HepG2 (cell line): ENCODE results near the gene TNFSF12. TPM values are rescaled to one million over a fixed set of nuclear protein-coding genes. Genes with fewer than 3 reads are reported as not detected.

ENCODE experiments used
- DNMT3B ChIP-seq: conservative IDR thresholded peaks from 2 replicates; pipeline ENCODE4 v1.6.1; 2016; ENCODE audit warnings: missing biosample characterization, control low read depth
- GTF3A ChIP-seq: sonication (generic); formaldehyde crosslinking; conservative IDR thresholded peaks from 2 replicates; pipeline ENCODE4 v1.4.0; 2020; ENCODE audit warnings: mild to moderate bottlenecking, missing genetic modification reagents
- KLF16 ChIP-seq, 2 experiments: sonication (generic) in 1 of 2; formaldehyde crosslinking in 1 of 2; IDR thresholded peaks; 2 replicates each; pipeline versions ENCODE4 v1.6.1 to v1.8.0; 2016 to 2023; ENCODE audit warnings: missing genetic modification reagents in 2 of 2, missing compliant biosample characterization in 1 of 2
- SNRNP70 ChIP-seq: fragments of 200-400 bp; formaldehyde crosslinking; IDR thresholded peaks from 2 replicates; pipeline ENCODE4 v1.6.1; 2017; ENCODE audit warnings: mild to moderate bottlenecking, low read depth, low read length, moderate library complexity
- SP1 ChIP-seq, 2 experiments: fragments of 450-650 bp in 1 of 2; sonication (generic) in 1 of 2; formaldehyde crosslinking in 1 of 2; IDR thresholded peaks; 2 replicates each; pipeline versions ENCODE4 v1.4.0 to v1.6.1; 2016 to 2020; ENCODE audit warnings: missing genetic modification reagents in 1 of 2
- TBX2 ChIP-seq: sonication (generic); formaldehyde crosslinking; IDR thresholded peaks from 2 replicates; pipeline ENCODE4 v1.5.0; 2020; ENCODE audit warnings: missing genetic modification reagents, mild to moderate bottlenecking, borderline replicate concordance
- ZBTB42 ChIP-seq: sonication (generic); formaldehyde crosslinking; IDR thresholded peaks from 2 replicates; pipeline ENCODE4 v1.5.0; 2020; ENCODE audit warnings: mild to moderate bottlenecking, missing genetic modification reagents
- ZFP1 ChIP-seq: IDR thresholded peaks from 2 replicates; pipeline ENCODE4 v1.6.1; 2016
- ZKSCAN8 ChIP-seq: IDR thresholded peaks from 2 replicates; pipeline ENCODE4 v1.6.1; 2016; ENCODE audit warnings: borderline replicate concordance, missing genetic modification reagents, missing compliant biosample characterization
- ZNF260 ChIP-seq: sonication (generic); formaldehyde crosslinking; IDR thresholded peaks from 2 replicates; pipeline ENCODE4 v1.4.0; 2020; ENCODE audit warnings: missing genetic modification reagents, low read depth, mild to moderate bottlenecking, borderline replicate concordance
- ZNF572 ChIP-seq: sonication (generic); formaldehyde crosslinking; IDR thresholded peaks from 2 replicates; pipeline ENCODE4 v1.5.1; 2020; ENCODE audit warnings: mild to moderate bottlenecking, missing genetic modification reagents
- polyA plus RNA-seq, 8 experiments: library from polyadenylated mRNA; depleted of rRNA in 3 of 8; stranded (reverse) in 7 of 8; unstranded in 1 of 8; fragments of >200 nt; fragmentation: Illumina TruSeq in 4 of 8; extraction: Trizol in 4 of 8; gene quantifications; 2 replicates each; pipeline versions ENCODE4 v1.2.1 to v1.2.3, GENCODE V29; 2011 to 2016; ENCODE audit warnings: low read depth in 4 of 8, missing spikeins in 1 of 8, mixed read lengths in 1 of 8; ENCODE audit not compliant: insufficient read depth in 1 of 8
- total RNA-seq, 5 experiments: library from RNA; depleted of rRNA; stranded (reverse); fragments of >200 nt; fragmentation: Illumina TruSeq; extraction: Trizol; gene quantifications; 2 replicates each; pipeline ENCODE4 v1.2.3, GENCODE V29; 2016; ENCODE audit warnings: low read depth in 1 of 5
- TF ChIP-seq, protein P1 (sequence below): sonication (generic); formaldehyde crosslinking; IDR thresholded peaks from 2 replicates; pipeline ENCODE4 v1.4.0; 2020; ENCODE audit warnings: missing genetic modification reagents, borderline replicate concordance
- TF ChIP-seq, protein P2 (sequence below): sonication (generic); formaldehyde crosslinking; IDR thresholded peaks from 2 replicates; pipeline ENCODE4 v1.5.0; 2020; ENCODE audit warnings: mild to moderate bottlenecking, missing genetic modification reagents
- TF ChIP-seq, protein P3 (sequence below): sonication (generic); formaldehyde crosslinking; IDR thresholded peaks from 2 replicates; pipeline ENCODE4 v1.9.0; 2021; ENCODE audit warnings: mild to moderate bottlenecking, missing genetic modification reagents

The TNFSF12 gene
- total and polyA plus RNA-seq, 2 of the 13 experiments (the other 11 are each of a cell fraction or from before 2014, with no cell fraction given), result 0.93 to 7.2 TPM

DNA sequence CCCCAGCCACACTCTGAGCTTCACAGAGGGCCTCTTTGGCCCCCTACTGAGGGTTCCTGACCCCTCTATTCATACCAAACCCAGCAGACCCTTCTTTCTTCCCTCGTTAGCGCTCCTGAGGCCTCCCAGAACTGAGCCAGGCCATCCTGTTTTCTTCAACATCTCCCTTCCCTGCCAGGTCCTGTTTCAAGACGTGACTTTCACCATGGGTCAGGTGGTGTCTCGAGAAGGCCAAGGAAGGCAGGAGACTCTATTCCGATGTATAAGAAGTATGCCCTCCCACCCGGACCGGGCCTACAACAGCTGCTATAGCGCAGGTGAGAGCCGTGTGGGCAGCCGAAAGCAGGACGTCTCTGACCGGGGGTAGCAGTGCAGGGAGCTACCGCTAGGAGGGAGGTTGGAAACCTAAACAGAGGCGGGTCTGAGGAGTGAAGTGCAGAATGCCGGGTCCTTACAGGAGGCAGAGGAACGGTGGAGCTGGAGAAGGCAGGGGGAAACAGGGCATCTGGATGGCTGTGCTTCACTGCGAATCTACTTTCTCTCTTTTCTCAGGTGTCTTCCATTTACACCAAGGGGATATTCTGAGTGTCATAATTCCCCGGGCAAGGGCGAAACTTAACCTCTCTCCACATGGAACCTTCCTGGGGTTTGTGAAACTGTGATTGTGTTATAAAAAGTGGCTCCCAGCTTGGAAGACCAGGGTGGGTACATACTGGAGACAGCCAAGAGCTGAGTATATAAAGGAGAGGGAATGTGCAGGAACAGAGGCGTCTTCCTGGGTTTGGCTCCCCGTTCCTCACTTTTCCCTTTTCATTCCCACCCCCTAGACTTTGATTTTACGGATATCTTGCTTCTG is 11.5 kb downstream of the TNFSF12 start (continued):
- no peak for TF ChIP-seq SP1 (IDR thresholded peaks at IDR 0.05)
- no peak for TF ChIP-seq SP1 (CRISPR knock-in tag; IDR thresholded peaks at IDR 0.05)
- TF ChIP-seq GTF3A (CRISPR knock-in tag), result no peak
- no peak for TF ChIP-seq SNRNP70
- 0 out of 2 replicates have a peak, but pooled peaks have one; percentile 38 for TF ChIP-seq ZNF572
- TF ChIP-seq ZNF260 (CRISPR knock-in tag), result no peak
- no peak for TF ChIP-seq ZKSCAN8
- TF ChIP-seq, protein P1, sequence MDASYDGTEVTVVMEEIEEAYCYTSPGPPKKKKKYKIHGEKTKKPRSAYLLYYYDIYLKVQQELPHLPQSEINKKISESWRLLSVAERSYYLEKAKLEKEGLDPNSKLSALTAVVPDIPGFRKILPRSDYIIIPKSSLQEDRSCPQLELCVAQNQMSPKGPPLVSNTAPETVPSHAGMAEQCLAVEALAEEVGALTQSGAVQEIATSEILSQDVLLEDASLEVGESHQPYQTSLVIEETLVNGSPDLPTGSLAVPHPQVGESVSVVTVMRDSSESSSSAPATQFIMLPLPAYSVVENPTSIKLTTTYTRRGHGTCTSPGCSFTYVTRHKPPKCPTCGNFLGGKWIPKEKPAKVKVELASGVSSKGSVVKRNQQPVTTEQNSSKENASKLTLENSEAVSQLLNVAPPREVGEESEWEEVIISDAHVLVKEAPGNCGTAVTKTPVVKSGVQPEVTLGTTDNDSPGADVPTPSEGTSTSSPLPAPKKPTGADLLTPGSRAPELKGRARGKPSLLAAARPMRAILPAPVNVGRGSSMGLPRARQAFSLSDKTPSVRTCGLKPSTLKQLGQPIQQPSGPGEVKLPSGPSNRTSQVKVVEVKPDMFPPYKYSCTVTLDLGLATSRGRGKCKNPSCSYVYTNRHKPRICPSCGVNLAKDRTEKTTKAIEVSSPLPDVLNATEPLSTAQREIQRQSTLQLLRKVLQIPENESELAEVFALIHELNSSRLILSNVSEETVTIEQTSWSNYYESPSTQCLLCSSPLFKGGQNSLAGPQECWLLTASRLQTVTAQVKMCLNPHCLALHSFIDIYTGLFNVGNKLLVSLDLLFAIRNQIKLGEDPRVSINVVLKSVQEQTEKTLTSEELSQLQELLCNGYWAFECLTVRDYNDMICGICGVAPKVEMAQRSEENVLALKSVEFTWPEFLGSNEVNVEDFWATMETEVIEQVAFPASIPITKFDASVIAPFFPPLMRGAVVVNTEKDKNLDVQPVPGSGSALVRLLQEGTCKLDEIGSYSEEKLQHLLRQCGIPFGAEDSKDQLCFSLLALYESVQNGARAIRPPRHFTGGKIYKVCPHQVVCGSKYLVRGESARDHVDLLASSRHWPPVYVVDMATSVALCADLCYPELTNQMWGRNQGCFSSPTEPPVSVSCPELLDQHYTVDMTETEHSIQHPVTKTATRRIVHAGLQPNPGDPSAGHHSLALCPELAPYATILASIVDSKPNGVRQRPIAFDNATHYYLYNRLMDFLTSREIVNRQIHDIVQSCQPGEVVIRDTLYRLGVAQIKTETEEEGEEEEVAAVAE, result no peak
- TF ChIP-seq KLF16 (CRISPR knock-in tag; IDR thresholded peaks at IDR 0.05), result no peak
- TF ChIP-seq, protein P2, sequence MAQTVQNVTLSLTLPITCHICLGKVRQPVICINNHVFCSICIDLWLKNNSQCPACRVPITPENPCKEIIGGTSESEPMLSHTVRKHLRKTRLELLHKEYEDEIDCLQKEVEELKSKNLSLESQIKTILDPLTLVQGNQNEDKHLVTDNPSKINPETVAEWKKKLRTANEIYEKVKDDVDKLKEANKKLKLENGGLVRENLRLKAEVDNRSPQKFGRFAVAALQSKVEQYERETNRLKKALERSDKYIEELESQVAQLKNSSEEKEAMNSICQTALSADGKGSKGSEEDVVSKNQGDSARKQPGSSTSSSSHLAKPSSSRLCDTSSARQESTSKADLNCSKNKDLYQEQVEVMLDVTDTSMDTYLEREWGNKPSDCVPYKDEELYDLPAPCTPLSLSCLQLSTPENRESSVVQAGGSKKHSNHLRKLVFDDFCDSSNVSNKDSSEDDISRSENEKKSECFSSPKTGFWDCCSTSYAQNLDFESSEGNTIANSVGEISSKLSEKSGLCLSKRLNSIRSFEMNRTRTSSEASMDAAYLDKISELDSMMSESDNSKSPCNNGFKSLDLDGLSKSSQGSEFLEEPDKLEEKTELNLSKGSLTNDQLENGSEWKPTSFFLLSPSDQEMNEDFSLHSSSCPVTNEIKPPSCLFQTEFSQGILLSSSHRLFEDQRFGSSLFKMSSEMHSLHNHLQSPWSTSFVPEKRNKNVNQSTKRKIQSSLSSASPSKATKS (CRISPR knock-in tag), result no peak
- TF ChIP-seq, protein P3, sequence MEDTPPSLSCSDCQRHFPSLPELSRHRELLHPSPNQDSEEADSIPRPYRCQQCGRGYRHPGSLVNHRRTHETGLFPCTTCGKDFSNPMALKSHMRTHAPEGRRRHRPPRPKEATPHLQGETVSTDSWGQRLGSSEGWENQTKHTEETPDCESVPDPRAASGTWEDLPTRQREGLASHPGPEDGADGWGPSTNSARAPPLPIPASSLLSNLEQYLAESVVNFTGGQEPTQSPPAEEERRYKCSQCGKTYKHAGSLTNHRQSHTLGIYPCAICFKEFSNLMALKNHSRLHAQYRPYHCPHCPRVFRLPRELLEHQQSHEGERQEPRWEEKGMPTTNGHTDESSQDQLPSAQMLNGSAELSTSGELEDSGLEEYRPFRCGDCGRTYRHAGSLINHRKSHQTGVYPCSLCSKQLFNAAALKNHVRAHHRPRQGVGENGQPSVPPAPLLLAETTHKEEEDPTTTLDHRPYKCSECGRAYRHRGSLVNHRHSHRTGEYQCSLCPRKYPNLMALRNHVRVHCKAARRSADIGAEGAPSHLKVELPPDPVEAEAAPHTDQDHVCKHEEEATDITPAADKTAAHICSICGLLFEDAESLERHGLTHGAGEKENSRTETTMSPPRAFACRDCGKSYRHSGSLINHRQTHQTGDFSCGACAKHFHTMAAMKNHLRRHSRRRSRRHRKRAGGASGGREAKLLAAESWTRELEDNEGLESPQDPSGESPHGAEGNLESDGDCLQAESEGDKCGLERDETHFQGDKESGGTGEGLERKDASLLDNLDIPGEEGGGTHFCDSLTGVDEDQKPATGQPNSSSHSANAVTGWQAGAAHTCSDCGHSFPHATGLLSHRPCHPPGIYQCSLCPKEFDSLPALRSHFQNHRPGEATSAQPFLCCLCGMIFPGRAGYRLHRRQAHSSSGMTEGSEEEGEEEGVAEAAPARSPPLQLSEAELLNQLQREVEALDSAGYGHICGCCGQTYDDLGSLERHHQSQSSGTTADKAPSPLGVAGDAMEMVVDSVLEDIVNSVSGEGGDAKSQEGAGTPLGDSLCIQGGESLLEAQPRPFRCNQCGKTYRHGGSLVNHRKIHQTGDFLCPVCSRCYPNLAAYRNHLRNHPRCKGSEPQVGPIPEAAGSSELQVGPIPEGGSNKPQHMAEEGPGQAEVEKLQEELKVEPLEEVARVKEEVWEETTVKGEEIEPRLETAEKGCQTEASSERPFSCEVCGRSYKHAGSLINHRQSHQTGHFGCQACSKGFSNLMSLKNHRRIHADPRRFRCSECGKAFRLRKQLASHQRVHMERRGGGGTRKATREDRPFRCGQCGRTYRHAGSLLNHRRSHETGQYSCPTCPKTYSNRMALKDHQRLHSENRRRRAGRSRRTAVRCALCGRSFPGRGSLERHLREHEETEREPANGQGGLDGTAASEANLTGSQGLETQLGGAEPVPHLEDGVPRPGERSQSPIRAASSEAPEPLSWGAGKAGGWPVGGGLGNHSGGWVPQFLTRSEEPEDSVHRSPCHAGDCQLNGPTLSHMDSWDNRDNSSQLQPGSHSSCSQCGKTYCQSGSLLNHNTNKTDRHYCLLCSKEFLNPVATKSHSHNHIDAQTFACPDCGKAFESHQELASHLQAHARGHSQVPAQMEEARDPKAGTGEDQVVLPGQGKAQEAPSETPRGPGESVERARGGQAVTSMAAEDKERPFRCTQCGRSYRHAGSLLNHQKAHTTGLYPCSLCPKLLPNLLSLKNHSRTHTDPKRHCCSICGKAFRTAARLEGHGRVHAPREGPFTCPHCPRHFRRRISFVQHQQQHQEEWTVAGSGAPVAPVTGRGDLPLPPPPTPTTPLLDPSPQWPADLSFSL (CRISPR knock-in tag), result no peak
- 0 out of 2 replicates have a peak, but pooled peaks have one; percentile 28 for TF ChIP-seq DNMT3B (CRISPR knock-in tag)
- TF ChIP-seq ZFP1 (CRISPR knock-in tag), result no peak
- no peak for TF ChIP-seq ZBTB42 (CRISPR knock-in tag)
- TF ChIP-seq TBX2 (CRISPR knock-in tag), result no peak
